CD4-positive, alpha-beta T cell treated with Interleukin-6 at 100 ng/mL for 8 hours (primary cell): ENCODE results near the gene RAPGEF6.

Experiments
- DNase-seq: peaks from one replicate; pipeline ENCODE4 v3.0.0-alpha.2; 2020; ENCODE audit warnings: mixed read lengths, low spot score

RAPGEF6 gene

GRCh38 chr5:131541071-131541470 is 94.0 kb downstream of the RAPGEF6 start:
- DNase-seq: no peak

GRCh38 chr5:131539251-131539650 is 95.8 kb downstream of the RAPGEF6 start:
- DNase-seq: no peak

GRCh38 chr5:131538177-131538593 is 96.8 kb downstream of the RAPGEF6 start:
- DNase-seq: no peak

GRCh38 chr5:131536850-131537448 is 98.1 kb downstream of the RAPGEF6 start:
- no peak for DNase-seq

- peak; percentile 6 for DNase-seq
These were observed 98.7 kb downstream of the RAPGEF6 start for GRCh38 chr5:131536211-131536826.

GRCh38 chr5:131534974-131535373 is 100.1 kb downstream of the RAPGEF6 start:
- no peak for DNase-seq

- no peak for DNase-seq
These were observed 101.2 kb downstream of the RAPGEF6 start for GRCh38 chr5:131533836-131534235.

GRCh38 chr5:131532031-131532640 is 102.9 kb downstream of the RAPGEF6 start:
- peak; percentile 32 for DNase-seq

- no peak for DNase-seq
These were observed 104.2 kb downstream of the RAPGEF6 start for GRCh38 chr5:131530706-131531331.

- DNase-seq: no peak
These were observed 106.3 kb downstream of the RAPGEF6 start for GRCh38 chr5:131528682-131529081.

GRCh38 chr5:131525805-131526204 is 109.2 kb downstream of the RAPGEF6 start:
- DNase-seq: no peak

- no peak for DNase-seq
These were observed 110.6 kb downstream of the RAPGEF6 start for GRCh38 chr5:131524431-131524830.

GRCh38 chr5:131523500-131524185 is 111.4 kb downstream of the RAPGEF6 start:
- no peak for DNase-seq

- no peak for DNase-seq
These were observed 113.8 kb downstream of the RAPGEF6 start for GRCh38 chr5:131521252-131521651.

GRCh38 chr5:131515348-131515747 is 119.7 kb downstream of the RAPGEF6 start:
- DNase-seq: no peak

GRCh38 chr5:131514316-131515283 is 120.4 kb downstream of the RAPGEF6 start:
- DNase-seq: peak; percentile 55

- DNase-seq: no peak
These were observed 121.2 kb downstream of the RAPGEF6 start for GRCh38 chr5:131513780-131514179.

- no peak for DNase-seq
These were observed 123.1 kb downstream of the RAPGEF6 start for GRCh38 chr5:131511934-131512333.

- no peak for DNase-seq
These were observed 125.2 kb downstream of the RAPGEF6 start for GRCh38 chr5:131509801-131510200.

GRCh38 chr5:131505237-131505908 is 129.7 kb downstream of the RAPGEF6 start:
- DNase-seq: no peak

GRCh38 chr5:131496400-131496713 is 138.7 kb downstream of the RAPGEF6 start:
- no peak for DNase-seq
